GM10266 (cell line): ENCODE measurements around the gene CX3CL1.

ENCODE experiments used
- DNase-seq: peaks from one replicate; pipeline ENCODE4 v3.0.0; 2012; ENCODE audit errors: extremely low spot score
- TF ChIP-seq, protein P1 (sequence below): IDR thresholded peaks from 2 replicates; pipeline ENCODE4 v1.5.1; 2012; ENCODE audit warnings: mild to moderate bottlenecking, low read depth; ENCODE audit not compliant: control insufficient read depth, insufficient read depth; ENCODE audit errors: missing control alignments

Gene CX3CL1

GRCh38 chr16:57372372-57373116 lies at the start of gene CX3CL1:
CX3CL1 (plus strand) TSS chr16:57372490; CDS start chr16:57372569, 79 bp downstream.
- no peak for DNase-seq
- TF ChIP-seq, protein P1, sequence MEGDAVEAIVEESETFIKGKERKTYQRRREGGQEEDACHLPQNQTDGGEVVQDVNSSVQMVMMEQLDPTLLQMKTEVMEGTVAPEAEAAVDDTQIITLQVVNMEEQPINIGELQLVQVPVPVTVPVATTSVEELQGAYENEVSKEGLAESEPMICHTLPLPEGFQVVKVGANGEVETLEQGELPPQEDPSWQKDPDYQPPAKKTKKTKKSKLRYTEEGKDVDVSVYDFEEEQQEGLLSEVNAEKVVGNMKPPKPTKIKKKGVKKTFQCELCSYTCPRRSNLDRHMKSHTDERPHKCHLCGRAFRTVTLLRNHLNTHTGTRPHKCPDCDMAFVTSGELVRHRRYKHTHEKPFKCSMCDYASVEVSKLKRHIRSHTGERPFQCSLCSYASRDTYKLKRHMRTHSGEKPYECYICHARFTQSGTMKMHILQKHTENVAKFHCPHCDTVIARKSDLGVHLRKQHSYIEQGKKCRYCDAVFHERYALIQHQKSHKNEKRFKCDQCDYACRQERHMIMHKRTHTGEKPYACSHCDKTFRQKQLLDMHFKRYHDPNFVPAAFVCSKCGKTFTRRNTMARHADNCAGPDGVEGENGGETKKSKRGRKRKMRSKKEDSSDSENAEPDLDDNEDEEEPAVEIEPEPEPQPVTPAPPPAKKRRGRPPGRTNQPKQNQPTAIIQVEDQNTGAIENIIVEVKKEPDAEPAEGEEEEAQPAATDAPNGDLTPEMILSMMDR = no peak

- DNase-seq = no peak
- TF ChIP-seq, protein P1 = no peak
These were observed 47.5 kb upstream of the CX3CL1 start for GRCh38 chr16:57324749-57325148.

GRCh38 chr16:57325458-57325857 lies 46.8 kb upstream of the CX3CL1 start:
- no peak for DNase-seq
- TF ChIP-seq, protein P1 = no peak

DNA sequence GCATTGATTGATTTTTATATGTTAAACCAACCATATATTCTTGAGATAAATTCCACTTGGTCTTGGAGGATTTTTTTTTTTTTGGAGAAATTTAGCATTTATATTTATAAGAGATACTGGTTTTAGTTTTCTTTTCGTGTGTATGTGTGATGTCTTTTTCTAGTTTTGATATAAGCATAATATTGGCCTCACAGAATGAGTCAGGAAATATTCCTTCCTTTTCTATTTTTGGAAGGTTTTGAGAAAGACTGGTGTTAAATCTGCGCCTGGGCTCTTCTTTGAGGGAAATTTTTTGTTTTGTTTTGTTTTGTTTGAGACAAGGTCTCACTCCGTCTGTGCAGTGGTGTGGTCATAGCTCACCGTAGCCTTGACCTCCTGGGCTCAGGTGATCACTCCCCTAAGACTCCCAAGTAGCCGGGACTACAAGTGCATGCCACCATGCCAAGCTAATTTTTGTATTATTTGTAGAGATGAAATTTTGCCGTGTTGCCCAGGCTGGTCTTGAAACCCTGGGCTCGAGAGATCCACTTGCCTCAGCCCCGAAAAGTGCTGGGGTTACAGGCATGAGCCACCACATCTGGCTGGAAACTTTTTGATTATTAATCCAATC lies 42.5 kb upstream of the CX3CL1 start:
- no peak for DNase-seq
- TF ChIP-seq, protein P1 = no peak

GRCh38 chr16:57331355-57331754 lies 40.9 kb upstream of the CX3CL1 start:
- TF ChIP-seq, protein P1 = no peak
- no peak for DNase-seq

- no peak for DNase-seq
- TF ChIP-seq, protein P1 = no peak
These were observed 38.9 kb upstream of the CX3CL1 start for GRCh38 chr16:57333402-57333801.

- DNase-seq = no peak
- TF ChIP-seq, protein P1 = no peak
These were observed 36.9 kb upstream of the CX3CL1 start for GRCh38 chr16:57335366-57335765.
